Erythroblast (primary cell): ENCODE results near the gene WHRN.

Source experiments
- DNase-seq, 2 experiments: peaks; one replicate each; lab custom pipeline; 2025; lab: John Stamatoyannopoulos, UW
- GATA1 ChIP-seq: IDR thresholded peaks from 2 replicates; pipeline ENCODE4 v1.6.1; 2011; ENCODE audit warnings: low read depth, mild to moderate bottlenecking, control low read depth, low read length, moderate library complexity
- POLR2A ChIP-seq: IDR thresholded peaks from 2 replicates; pipeline ENCODE4 v1.6.1; 2011; ENCODE audit warnings: mild to moderate bottlenecking, low read length

WHRN gene

DNA sequence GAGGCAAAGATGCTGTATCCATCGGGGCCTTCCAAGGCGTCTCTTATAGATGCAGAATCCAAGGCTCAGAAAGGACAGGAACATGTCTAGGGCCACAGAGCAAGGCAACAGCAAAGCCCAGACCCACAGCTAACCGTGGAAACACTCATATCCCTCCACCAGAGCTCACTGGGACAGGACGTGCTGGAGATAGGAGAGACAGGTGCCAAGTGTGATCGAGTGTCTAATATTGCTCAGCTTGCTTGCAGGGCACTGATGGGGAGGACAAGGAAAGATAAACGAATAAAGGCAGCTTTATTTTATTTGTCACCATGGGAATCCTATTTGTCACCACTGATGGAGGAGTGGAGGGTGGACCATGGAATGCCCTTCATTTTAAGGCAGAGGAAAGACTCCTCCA lies 73.5 kb downstream of the WHRN start:
- DNase-seq, result no peak
- TF ChIP-seq POLR2A (no peak), GATA1 (no peak)

GRCh38 chr9:114431003-114431402 lies 74.3 kb downstream of the WHRN start:
- TF ChIP-seq POLR2A, result no peak
- no peak for TF ChIP-seq GATA1
- DNase-seq, result no peak

GRCh38 chr9:114430457-114430856 lies 74.8 kb downstream of the WHRN start:
- TF ChIP-seq POLR2A, result no peak
- no peak for TF ChIP-seq GATA1
- DNase-seq, result no peak

GRCh38 chr9:114429488-114429887 lies 75.8 kb downstream of the WHRN start:
- TF ChIP-seq POLR2A (no peak), GATA1 (no peak)
- DNase-seq, result no peak

- TF ChIP-seq GATA1 (no peak), POLR2A (no peak)
- no peak for DNase-seq
Observed at GRCh38 chr9:114428466-114428865, 76.8 kb downstream of the WHRN start.

GRCh38 chr9:114427644-114428043 lies 77.6 kb downstream of the WHRN start:
- no peak for TF ChIP-seq POLR2A
- no peak for TF ChIP-seq GATA1
- no peak for DNase-seq

DNA sequence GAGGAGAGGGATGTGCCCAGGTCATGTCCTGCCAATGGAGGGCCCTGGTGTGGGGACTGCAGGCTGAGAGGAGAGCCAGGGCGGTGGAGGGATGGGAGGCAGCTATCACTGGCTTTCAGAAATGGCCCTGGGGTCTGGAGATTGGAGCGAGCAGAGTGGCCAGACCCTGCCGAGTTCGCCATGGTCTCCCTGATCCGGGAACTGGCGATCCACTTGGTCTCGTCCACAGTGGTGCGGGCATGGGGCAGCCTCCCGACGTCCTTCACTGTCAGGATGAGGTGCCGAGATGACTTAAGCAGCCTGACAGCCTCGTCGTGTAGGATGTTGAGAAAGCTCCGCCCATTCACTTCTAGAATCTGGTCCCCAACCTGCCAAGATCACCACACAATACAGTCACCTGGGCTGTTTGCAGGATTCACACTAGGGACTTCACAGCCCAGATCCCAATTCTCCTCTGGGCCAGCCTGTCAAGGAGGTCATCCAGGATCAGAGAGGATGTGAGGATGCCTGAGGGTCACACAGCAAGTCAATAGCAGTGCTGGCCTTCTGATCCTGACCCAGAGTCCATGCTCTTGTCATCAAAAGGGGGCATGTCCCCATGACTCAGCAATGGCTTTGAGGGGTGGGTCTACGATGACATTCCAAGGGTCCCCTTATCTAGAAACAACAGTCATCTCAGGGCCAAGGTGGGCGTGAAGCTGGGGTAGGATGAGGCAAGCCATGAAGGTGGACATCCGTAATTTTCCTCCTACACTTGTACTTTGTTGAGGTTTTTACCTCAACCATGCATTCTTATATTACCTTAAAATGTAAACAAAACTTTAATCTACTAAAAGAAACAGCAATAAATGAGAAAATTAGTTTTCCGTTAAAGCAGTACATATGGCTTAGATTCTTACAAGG lies 79.0 kb downstream of the WHRN start:
- DNase-seq, result no peak
- no peak for TF ChIP-seq POLR2A
- TF ChIP-seq GATA1, result no peak

DNA sequence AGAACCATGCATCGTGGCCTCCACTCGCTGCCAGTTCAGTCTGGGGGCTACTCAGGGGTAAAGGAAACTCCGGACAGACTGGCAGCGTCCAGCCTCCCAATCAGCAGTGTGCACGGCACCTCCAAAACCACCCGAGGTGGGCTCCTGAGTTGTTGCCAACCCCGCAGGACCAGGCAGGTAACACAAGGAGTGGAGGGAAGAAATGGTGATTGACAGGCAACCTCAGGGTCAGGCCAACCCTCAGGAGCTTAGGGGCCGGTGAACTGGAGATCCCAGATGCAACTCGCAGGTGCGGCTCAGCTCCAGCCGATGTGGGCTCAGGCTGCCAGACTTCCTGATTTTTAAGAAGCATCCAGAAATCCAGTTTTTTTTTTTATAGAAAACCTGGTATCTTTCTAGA lies 80.1 kb downstream of the WHRN start:
- no peak for DNase-seq
- TF ChIP-seq POLR2A (no peak), GATA1 (no peak)

DNA sequence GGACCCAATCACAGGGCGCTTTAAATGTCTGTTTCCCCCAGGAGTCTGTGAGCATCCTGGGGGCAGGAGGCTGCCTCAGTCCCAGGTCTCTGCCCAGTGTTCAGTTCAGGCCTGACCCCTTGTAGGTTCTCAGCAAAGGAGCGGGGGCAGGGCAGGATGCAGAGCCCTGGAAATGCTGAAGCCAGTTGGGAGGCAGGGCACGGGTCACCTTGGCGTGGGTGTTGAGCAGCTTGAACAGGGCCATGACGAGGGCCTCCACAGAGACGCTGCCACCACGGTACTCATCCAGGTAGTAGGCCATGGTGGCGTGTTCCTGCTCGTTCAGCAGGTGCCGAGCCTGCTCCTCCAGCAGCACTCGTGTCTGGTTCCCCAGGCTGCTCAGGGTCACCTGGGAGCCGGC lies 81.1 kb downstream of the WHRN start:
- no peak for DNase-seq
- TF ChIP-seq POLR2A, result no peak
- no peak for TF ChIP-seq GATA1

GRCh38 chr9:114423181-114423580 lies 82.1 kb downstream of the WHRN start:
- TF ChIP-seq GATA1, result no peak
- TF ChIP-seq POLR2A, result no peak

DNA sequence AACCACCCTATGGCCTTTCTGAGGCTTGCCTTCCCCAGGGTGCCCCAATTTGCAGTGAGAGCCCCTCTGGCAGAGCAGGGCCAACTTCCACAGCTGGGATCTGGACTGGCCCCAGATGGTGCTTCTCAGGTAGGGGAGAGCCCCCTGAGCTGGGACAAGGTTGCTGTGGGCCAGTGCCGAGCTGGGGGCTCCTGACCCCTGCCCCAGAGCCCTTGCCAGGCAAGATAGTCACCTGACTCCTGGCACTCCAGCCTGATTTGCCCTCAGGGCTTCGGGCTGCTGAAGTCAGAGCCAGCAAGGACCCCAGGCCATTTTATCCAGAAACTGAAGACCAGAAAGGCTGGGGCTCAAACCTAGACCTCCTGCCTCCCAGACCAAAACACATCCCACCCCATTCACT lies 84.1 kb downstream of the WHRN start:
- no peak for DNase-seq
- TF ChIP-seq GATA1 (no peak), POLR2A (no peak)

More at GRCh38 chr9:114423181-114423580, 82.1 kb downstream of the WHRN start:
- no peak for DNase-seq

GRCh38 chr9:114419796-114420195 lies 85.5 kb downstream of the WHRN start:
- DNase-seq, result no peak
- no peak for TF ChIP-seq POLR2A
- no peak for TF ChIP-seq GATA1

DNA sequence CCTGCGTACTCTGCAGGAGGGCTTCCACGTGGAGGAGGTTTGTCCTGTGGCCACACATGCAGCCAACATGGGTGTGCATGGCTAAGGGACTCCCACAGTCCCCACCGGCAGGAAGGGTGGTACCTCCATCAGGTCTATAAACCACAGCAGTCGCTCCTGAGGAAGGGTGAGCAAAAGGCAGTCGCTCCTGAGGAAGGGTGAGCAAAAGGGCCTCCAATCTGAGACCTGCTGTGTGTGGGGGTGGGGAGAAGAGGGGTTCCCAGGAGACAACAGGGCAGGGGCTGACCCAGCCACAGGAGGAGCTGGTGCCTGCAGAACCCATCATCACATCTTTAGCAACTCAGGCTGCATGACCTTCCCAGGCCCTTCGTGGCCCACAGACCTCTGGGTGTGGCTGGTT lies 87.2 kb downstream of the WHRN start:
- TF ChIP-seq POLR2A, result no peak
- no peak for DNase-seq

GRCh38 chr9:114417511-114417910 lies 87.8 kb downstream of the WHRN start:
- TF ChIP-seq POLR2A, result no peak
- no peak for TF ChIP-seq GATA1
- DNase-seq, result no peak

DNA sequence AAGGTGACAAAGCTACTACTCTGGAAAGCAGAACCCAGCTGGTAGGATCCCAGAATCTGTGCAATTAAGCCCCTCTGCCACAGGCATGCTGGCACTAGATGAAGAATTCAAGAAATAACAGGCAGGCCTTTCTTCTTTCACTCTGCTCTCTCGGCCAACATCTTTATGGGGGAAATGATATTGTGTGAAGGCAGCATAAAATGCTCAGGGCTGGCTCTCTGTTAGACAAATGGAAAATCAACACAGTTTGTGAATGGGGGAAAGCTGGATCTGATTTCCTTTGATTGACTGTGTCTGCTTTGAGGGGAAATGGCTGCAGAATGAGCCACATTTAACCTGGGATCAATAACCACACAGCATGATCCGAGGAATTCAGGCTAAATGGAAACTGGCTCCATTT lies 88.4 kb downstream of the WHRN start:
- DNase-seq, result no peak
- TF ChIP-seq GATA1, result no peak
- TF ChIP-seq POLR2A, result no peak

DNA sequence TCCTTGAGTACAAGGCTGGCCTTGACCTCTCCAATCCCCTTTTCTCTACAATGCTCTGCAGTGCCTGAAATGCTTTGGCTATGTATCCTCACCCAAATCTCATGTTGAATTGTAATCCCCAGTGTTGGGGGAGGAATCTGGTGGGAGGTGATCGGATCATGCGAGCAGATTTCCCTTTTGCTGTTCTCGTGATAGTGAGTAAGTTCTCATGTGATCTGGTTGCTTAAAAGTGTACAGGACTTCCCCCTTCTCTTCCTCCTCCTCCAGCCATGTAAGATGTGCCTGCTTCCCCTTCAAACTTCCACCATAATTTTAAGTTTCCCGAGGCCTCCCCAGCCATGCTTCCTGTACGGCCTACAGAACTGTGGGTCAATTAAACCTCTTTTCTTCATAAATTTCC lies 89.0 kb downstream of the WHRN start:
- TF ChIP-seq GATA1 (no peak), POLR2A (no peak)
- no peak for DNase-seq
